ENCODE data around the gene WRAP73. TPM values are rescaled to one million over a fixed set of nuclear protein-coding genes. Genes with fewer than 3 reads are reported as not detected.

WRAP73 gene
- total RNA-seq, 1 donor: 8.8 TPM

DNA sequence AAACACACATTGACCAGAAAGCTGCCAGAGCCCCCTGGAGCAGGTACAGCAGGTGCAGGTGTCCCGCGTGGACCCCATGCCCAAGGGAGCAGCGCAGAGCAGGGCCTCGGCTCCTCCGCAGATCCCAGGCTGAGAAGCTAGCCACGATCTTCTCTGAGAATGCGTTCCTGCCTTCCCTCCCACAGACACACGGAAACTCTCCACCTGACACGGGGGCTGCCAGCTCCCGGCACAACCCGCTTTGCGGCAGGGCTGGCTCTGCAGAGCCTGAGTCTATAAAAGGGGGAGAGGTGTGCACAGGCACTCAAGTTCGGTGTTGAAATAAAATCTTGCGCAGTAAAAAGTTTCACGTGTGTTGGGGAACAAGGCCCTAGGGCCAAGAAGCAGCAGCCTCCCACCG lies 48.2 kb downstream of the WRAP73 start:
- no peaks in the 10 kb centered on the region for H3K9me3 ChIP-seq (ENCODE audit: low read depth, low read length)
- H3K4me3 ChIP-seq (ENCODE audit: low read length): no peak overlapping the region
- H3K4me1 ChIP-seq (ENCODE audit: insufficient read depth, low read length): peaks cover 27% of the 10 kb centered on the region
- H3K27me3 ChIP-seq (ENCODE audit: insufficient read depth, low read length): no peaks in the 10 kb centered on the region

DNA sequence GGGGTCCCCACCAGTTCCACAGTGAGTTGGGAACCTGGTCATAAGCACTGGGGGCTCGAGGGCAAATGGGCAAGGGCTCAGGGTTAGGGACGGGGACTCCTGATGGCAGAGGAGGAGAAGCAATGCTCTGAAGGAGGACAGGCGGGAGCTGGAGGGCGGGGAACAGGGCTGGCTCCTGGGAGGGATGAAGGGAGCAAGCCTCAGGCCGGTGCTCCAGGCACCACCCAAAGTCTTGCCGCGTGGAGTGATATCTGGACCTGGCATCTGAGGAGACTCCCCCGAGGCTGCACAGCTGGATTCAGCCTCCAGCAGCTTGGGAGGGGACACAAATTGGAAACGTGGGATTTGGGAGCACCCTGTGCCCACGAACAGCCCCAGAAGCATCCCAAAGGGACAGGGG lies 49.5 kb downstream of the WRAP73 start:
- Histone ChIP-seq H3K9me3 (ENCODE audit: low read depth, low read length) (no peaks in the 10 kb centered on the region), H3K27me3 (ENCODE audit: insufficient read depth, low read length) (no peaks in the 10 kb centered on the region), H3K4me3 (ENCODE audit: low read length) (no peak overlapping the region), H3K4me1 (ENCODE audit: insufficient read depth, low read length) (peaks cover 27% of the 10 kb centered on the region)

DNA sequence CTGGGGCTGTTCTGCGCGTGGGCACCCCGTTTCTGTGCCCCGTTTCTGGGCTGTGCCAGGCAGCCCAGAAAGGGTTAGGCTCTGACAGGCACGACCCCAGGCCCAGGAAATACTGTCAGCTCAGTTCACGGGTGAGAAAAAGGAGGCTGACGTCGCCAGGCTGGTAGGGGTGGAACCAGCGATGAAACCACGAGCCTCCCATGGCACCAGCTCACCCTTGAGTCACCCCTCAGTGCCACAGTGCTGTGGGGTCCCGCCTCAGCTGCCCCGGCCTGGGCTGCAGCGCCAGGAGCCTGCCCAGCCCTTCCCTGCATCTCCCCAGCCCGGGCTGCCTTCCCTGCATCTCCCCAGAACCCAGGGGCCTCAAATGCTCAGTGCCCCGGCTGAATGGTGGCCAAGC lies 50.1 kb downstream of the WRAP73 start:
- no peaks in the 10 kb centered on the region for H3K27me3 ChIP-seq (ENCODE audit: insufficient read depth, low read length)
- no peak overlapping the region for H3K4me3 ChIP-seq (ENCODE audit: low read length)
- H3K9me3 ChIP-seq (ENCODE audit: low read depth, low read length): no peaks in the 10 kb centered on the region
- peaks cover 27% of the 10 kb centered on the region for H3K4me1 ChIP-seq (ENCODE audit: insufficient read depth, low read length)

DNA sequence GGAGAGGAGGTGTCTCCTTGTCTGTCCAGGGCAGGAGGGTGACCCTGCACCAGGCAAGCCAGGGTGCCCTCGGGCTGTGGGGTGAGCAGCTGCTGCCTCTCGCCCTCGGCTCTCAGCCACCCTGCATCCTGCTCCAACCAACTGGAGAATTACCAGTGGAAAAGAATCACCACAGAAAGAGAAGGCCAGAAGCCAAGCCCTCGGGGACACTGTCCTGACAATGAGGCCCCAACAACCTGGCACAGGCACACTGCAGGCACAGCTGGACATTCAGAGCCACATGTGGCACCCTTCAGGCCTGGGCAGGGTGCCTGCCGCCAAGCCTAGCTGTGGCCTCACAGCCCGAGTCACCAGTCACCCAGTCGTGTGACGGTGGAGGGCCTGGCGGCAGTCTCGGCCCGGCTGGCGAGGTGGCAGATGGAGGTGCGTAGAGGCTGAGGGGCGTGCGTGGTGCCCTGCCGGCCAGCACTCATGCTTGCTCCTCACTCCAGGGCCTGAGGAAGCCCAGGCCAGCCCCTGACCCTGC lies 50.6 kb downstream of the WRAP73 start:
- Histone ChIP-seq H3K4me1 (ENCODE audit: insufficient read depth, low read length) (peaks cover 27% of the 10 kb centered on the region), H3K27me3 (ENCODE audit: insufficient read depth, low read length) (no peaks in the 10 kb centered on the region), H3K4me3 (ENCODE audit: low read length) (no peak overlapping the region), H3K9me3 (ENCODE audit: low read depth, low read length) (no peaks in the 10 kb centered on the region)

DNA sequence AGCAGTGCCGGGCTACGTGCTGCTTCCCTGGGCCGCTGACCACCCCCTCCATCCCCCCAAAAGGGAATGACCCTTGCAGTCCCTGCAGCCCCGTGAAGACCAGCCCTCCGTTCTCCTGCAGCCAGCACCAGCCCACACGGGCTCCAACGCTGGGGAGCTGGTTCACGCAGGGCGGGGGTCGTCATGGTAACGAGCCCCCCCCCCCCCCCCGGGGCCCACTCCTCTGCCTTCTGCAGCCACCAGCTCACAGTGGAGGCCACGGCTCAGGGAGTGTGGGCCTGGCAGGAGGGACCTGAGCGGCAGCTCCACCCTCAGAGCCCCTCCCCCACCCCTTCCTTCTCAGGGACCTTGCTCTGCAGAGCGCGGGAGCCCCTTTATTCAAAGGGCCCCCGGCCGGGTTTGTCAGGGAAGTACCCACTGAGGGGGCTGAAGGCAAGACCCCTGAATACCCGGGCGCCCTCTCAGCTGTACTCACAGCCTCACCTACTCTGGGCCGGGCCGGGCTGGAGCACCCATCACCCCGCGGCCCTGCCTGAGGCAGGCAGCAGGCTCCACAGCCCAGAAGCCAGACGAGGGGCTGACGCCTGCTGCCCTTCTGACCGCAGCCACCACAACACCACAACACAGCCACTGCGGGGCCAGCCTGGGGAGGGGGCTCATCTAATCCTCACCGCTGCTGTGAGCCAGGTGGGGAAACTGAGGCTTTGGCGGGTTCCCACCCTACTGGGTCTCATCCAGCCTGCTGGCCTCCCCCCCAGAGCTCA lies 51.2 kb downstream of the WRAP73 start:
- Histone ChIP-seq H3K4me3 (ENCODE audit: low read length) (no peak overlapping the region), H3K4me1 (ENCODE audit: insufficient read depth, low read length) (peaks cover 27% of the 10 kb centered on the region)

DNA sequence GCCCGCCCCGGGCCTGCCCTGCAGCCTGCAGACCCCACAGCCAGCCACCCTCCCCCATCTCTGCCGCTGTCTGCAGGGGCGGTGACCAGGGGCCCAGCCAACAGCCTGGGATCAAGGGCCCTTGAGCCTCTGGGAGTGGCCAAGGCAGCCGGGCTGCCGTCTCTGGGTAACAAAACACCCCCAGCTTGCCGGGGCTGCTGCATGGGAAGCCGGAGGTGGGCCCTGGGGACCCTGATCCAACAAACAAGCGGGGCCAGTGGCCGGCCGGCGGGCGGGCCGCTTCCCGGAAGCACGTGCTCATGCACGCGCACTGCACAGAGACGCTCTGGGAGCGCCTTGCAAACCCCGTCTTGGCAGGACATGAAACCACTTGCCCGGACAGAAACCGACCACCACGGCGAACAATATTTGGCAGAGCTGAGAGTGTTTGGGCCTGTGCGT lies 51.8 kb downstream of the WRAP73 start:
- Histone ChIP-seq H3K4me1 (ENCODE audit: insufficient read depth, low read length) (peaks cover 27% of the 10 kb centered on the region), H3K27me3 (ENCODE audit: insufficient read depth, low read length) (no peaks in the 10 kb centered on the region), H3K4me3 (ENCODE audit: low read length) (no peak overlapping the region), H3K9me3 (ENCODE audit: low read depth, low read length) (no peaks in the 10 kb centered on the region)

More for the DNA sequence above, 51.2 kb downstream of the WRAP73 start:
- Histone ChIP-seq H3K9me3 (ENCODE audit: low read depth, low read length) (no peaks in the 10 kb centered on the region), H3K27me3 (ENCODE audit: insufficient read depth, low read length) (no peaks in the 10 kb centered on the region)

DNA sequence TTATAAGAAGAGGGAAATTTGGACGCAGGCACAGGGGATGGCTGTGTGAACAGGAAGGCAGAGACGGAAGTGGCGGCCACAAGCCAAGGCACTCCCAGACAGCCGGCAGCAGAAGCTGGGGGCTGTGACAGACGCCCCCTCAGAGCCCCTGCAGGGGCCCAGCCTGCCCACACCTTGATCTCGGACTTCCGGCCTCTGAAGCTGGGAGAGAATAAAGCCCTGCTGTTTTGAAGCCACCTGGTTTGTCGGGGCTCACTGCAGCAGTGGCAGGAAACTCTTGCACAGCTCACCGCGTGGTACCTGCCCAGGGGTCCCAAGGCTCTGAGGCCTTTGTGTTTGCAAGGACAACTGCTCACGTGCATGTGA lies 52.3 kb downstream of the WRAP73 start:
- H3K27me3 ChIP-seq (ENCODE audit: insufficient read depth, low read length): no peaks in the 10 kb centered on the region

DNA sequence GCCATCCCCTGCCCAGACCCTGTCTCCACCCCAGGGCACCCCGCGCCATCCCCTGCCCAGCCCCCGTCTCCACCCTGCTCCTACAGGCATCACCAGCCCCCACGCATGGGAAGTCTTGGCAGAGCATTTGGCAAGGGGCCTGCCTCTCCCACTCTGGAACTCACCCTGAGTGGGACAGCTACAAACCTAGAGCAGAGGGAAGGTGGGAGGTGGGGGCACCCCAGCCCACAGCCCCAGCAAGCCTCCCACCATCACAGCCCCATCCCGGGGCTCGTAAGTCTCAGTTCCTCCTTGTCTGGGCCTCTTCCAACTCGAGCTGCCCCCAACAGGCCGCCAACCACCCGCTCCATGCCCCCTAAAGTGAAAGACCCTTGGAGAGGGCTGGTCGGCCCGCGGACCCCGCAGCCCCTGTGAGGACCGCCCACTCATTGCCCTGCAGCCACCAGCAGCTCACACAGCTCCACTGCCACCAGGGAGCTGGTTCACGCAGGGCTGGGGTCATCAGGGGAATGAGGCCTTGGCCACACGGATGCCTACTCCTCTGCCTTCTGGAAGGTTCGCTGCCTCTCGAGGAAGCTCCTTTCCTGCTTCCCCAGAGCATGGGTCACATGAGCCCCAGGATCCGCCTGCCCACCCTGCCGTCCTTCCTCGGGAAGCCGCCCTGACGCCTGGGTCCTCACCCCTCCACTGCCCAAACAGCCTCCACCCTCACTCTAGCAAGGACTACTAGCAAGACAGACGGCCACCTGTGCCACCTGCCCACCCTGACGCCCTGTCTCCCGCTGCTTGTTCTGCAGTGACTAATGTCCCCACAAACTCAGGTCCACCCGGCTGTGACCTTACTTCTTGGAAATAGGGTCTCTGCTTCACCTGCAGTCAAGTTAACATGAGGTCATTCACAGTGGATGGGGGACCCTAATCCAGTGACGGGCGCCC lies 53.0 kb downstream of the WRAP73 start:
- H3K4me3 ChIP-seq (ENCODE audit: low read length): no peak overlapping the region
- H3K4me1 ChIP-seq (ENCODE audit: insufficient read depth, low read length): peaks cover 27% of the 10 kb centered on the region
- no peaks in the 10 kb centered on the region for H3K9me3 ChIP-seq (ENCODE audit: low read depth, low read length)
- no peaks in the 10 kb centered on the region for H3K27me3 ChIP-seq (ENCODE audit: insufficient read depth, low read length)

More for the DNA sequence above, 52.3 kb downstream of the WRAP73 start:
- Histone ChIP-seq H3K9me3 (ENCODE audit: low read depth, low read length) (no peaks in the 10 kb centered on the region), H3K4me3 (ENCODE audit: low read length) (no peak overlapping the region), H3K4me1 (ENCODE audit: insufficient read depth, low read length) (peaks cover 27% of the 10 kb centered on the region)

DNA sequence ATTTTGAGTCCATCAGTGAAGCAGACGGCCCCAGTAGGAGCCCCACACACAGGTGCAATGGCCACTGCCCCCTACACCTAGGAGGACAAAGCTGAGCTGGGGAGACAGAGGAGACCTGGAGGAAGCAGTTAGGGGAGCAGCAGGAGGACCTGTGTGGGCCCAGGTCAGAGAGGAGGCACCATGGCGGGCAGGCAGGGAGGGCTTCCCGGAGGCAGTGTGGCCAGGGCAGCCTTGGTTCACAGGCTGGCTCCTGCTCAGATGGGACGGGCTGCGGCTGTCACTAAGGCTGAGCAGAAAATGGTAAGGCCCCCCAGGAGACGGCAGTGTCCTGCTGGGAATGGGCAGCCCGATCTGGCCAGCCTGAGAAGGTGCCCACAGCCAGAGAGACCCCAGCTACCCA lies 54.0 kb downstream of the WRAP73 start:
- Histone ChIP-seq H3K4me1 (ENCODE audit: insufficient read depth, low read length) (peaks cover 27% of the 10 kb centered on the region), H3K4me3 (ENCODE audit: low read length) (no peak overlapping the region), H3K27me3 (ENCODE audit: insufficient read depth, low read length) (no peaks in the 10 kb centered on the region), H3K9me3 (ENCODE audit: low read depth, low read length) (no peaks in the 10 kb centered on the region)

DNA sequence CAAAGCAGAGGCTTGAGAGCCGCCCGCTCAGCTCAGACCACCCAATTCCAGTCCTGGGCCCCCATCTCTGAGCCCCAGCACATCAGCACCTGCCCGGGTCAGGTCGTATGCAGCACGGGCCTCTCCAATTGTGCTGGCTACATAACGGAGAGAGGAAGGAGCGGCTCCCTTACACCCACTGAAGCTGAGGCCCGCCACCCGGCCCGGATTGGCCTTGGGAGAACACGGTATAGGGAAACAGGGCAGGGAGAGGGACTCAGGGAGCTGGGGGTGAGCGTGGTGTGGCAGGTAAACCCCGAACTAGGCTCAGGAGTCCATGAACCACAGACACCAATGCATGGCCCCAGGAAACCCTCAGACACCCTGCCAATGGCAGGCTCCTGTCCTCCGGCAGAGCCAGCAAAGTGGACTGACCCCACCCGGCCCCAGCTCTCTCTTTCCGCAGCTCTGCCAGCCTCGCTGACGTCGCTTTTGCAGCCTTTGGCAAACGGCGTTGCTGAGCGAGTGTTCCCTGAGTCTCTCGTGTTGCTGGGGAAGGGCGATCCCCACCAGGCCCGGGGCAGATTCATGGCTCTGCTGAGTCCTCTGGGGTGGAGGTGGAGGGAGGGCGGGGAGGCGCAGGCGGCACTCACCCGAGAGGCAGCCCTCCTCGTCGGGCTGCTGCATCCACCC lies 55.1 kb downstream of the WRAP73 start:
- peaks cover 27% of the 10 kb centered on the region for H3K4me1 ChIP-seq (ENCODE audit: insufficient read depth, low read length)
- no peaks in the 10 kb centered on the region for H3K27me3 ChIP-seq (ENCODE audit: insufficient read depth, low read length)
- H3K9me3 ChIP-seq (ENCODE audit: low read depth, low read length): no peaks in the 10 kb centered on the region
- H3K4me3 ChIP-seq (ENCODE audit: low read length): no peak overlapping the region

DNA sequence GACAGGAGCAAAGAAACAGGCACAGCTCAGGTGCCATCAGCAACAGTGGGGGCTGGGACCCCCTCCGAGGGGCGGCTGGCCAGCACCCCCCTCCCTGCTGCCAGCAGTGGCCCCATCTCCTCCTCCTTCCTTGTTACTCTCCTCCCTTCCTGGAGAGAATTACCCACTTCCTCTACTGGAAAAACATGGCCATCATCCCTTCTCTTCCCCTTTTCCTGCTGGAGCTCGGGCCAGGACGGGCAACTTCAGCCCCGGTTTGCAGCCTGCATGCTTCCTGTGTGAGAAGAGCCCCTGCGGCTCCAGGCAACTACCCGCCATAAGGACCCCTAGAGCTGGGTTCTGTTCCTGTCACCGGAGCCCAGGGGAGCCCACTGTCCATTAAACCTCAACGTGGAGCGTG lies 56.2 kb downstream of the WRAP73 start:
- Histone ChIP-seq H3K4me3 (ENCODE audit: low read length) (no peak overlapping the region), H3K9me3 (ENCODE audit: low read depth, low read length) (no peaks in the 10 kb centered on the region), H3K4me1 (ENCODE audit: insufficient read depth, low read length) (peaks cover 20% of the 10 kb centered on the region), H3K27me3 (ENCODE audit: insufficient read depth, low read length) (no peaks in the 10 kb centered on the region)

DNA sequence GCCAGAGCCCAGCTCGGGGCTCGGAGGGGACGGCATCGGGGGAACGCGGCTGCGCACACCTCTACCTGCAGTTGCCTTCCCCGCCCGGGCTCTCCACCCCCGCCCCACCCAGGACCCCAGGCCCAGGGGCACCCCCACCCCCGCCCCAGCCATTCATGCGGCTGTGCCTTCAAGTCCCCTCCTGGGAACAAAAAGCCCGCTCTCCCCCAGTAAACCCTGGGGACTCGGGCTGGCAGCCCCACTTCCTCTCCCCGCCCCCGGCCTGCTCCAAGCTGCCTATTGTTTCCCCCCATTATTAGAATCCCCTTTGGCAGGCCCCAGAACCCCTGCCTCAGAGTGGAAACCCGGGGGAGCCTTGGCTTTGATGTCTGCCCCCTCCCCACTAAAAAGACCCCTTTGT lies 56.6 kb downstream of the WRAP73 start:
- no peaks in the 10 kb centered on the region for H3K27me3 ChIP-seq (ENCODE audit: insufficient read depth, low read length)
- peaks cover 16% of the 10 kb centered on the region for H3K4me1 ChIP-seq (ENCODE audit: insufficient read depth, low read length)
- no peak overlapping the region for H3K4me3 ChIP-seq (ENCODE audit: low read length)
- no peaks in the 10 kb centered on the region for H3K9me3 ChIP-seq (ENCODE audit: low read depth, low read length)

DNA sequence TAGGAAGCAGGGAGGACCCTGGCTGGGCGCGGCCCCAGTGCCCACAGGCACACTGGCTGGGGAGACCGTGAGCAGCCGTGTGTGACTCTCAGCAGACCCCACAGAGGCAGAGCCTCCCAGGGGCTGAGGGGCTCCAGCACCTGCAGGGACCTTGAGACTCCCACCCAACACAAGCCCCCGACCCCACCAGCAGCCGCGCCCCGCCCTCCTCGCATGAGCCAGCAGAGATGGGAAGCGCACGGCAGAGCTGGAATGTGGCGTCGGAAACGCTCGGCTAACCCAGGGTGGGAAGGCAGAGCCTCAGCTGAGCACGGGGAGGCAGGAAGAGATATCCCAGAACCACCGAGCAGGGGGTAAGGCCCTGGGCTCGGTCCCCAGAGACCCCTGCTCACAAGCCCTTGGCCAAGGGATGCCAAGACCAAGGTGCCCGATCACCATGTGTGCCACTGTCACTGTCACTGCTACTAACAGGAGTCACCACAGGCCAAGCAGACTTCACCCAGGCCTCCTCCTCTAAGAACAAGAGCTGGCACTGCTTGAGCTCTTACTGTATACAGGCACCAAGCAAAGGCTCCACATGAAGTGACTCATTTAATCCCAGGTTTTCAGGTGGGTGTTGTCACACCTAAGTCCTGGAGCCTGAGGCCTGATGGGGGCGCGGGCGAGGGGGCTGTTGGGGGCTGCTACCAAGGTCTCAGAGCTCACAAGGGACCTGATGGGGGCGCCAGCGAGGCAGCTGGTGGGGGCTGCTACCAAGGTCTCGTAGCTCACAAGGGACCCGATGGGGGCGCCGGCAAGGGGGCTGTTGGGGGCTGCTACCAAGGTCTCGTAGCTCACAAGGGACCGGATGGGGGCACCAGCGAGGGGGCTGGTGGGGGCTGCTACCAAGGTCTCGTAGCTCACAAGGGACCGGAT lies 58.7 kb downstream of the WRAP73 start:
- Histone ChIP-seq H3K4me3 (ENCODE audit: low read length) (no peak overlapping the region), H3K27me3 (ENCODE audit: insufficient read depth, low read length) (no peaks in the 10 kb centered on the region), H3K9me3 (ENCODE audit: low read depth, low read length) (no peaks in the 10 kb centered on the region), H3K4me1 (ENCODE audit: insufficient read depth, low read length) (no peaks in the 10 kb centered on the region)

DNA sequence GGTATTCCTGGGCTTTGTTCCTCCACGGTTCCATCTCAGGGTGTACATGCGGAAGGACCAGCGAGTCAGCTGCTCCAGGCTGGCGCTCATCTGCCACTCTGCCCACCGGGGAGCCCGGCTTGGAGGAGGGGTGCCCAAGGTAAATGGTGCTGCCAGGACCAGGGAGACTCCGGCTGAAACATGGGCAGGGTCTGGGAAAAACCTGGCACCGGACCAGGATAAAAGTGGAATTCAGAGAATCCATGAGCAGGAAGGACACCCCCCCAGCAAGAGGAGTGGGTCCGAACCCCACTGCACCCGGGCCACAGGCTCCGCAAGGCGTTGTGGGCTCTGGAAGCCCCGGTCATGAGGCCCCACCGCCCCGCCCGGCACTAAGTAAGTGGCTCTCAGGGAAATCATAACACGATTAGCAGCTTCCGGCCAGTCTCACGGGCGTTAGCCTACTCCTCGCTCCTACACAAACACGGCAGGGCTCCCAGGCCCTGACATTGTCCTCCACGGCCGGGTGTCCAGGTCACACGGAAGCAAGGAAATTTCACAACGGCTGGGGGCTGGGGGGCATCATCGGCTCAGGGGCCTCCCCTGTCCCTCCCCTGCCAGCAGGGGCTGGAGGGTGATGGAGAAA lies 59.7 kb downstream of the WRAP73 start:
- H3K4me1 ChIP-seq (ENCODE audit: insufficient read depth, low read length): no peaks in the 10 kb centered on the region
- H3K27me3 ChIP-seq (ENCODE audit: insufficient read depth, low read length): no peaks in the 10 kb centered on the region
- H3K4me3 ChIP-seq (ENCODE audit: low read length): no peak overlapping the region
- no peaks in the 10 kb centered on the region for H3K9me3 ChIP-seq (ENCODE audit: low read depth, low read length)

All from mononuclear cell (primary cell).